ENCODE results near the gene SULT2B1.

GRCh38 chr19:48524732-48525131 lies 27.2 kb upstream of the SULT2B1 start:
- TF ChIP-seq CTCF (IDR thresholded peaks at IDR 0.05) (no peak), EZH2 (IDR thresholded peaks at IDR 0.05) (no peak), EZH2phosphoT487 (IDR thresholded peaks at IDR 0.05) (no peak)
